A673 (cell line): ENCODE data around the gene YIPF3.

Experiments
- CTCF ChIP-seq: fragments of 300-800, 200-600 bp; sonication (generic); conservative IDR thresholded peaks from 2 replicates; pipeline ENCODE4 v1.5.1; 2017; ENCODE audit warnings: low read depth, mild to moderate bottlenecking, antibody characterized with exemption, low read length, moderate library complexity, mixed read lengths
- EZH2 ChIP-seq: fragments of 200-600 bp; sonication (generic); IDR thresholded peaks from 2 replicates; pipeline ENCODE4 v1.6.1; 2017; ENCODE audit warnings: borderline replicate concordance, low read depth, mild to moderate bottlenecking, mixed read lengths, antibody characterized with exemption, low read length; ENCODE audit not compliant: poor library complexity, severe bottlenecking

- no peak for TF ChIP-seq CTCF
- TF ChIP-seq EZH2 = no peak
These were observed 6.0 kb upstream of the YIPF3 start for GRCh38 chr6:43522547-43523261.
